ENCODE results near the gene CADM3.

- TF ChIP-seq EZH2 (IDR thresholded peaks at IDR 0.05; ENCODE audit: borderline replicate concordance, low read depth, low read length, severe bottlenecking) (no peak), CTCF (IDR thresholded peaks at IDR 0.05; ENCODE audit: borderline replicate concordance, extremely low read depth, low read length, poor library complexity, severe bottlenecking) (no peak)
These were observed 480 bp downstream of the CADM3 start for GRCh38 chr1:159171688-159172501.
